Measurements from ENCODE around the gene PLCB1.

The PLCB1 gene

GRCh38 chr20:8220716-8221115 lies 88.7 kb downstream of the PLCB1 start:
- TF ChIP-seq CTCF (IDR thresholded peaks at IDR 0.05; ENCODE audit: low read depth, low read length, missing control alignments), result no peak
- H3K4me3 ChIP-seq (ENCODE audit: low read depth, low read length), result no peak overlapping the region
- DNase-seq (ENCODE audit: low read depth), result no peak
- in situ Hi-C loops (cut with HindIII; ENCODE audit: low sequenced_read_pairs), result no loop called here

- H3K4me3 ChIP-seq (ENCODE audit: low read depth, low read length), result no peak overlapping the region
- in situ Hi-C loops (cut with HindIII; ENCODE audit: low sequenced_read_pairs), result no loop called here
- no peak for TF ChIP-seq CTCF (IDR thresholded peaks at IDR 0.05; ENCODE audit: low read depth, low read length, missing control alignments)
- no peak for DNase-seq (ENCODE audit: low read depth)
These were observed 89.9 kb downstream of the PLCB1 start for GRCh38 chr20:8221887-8222419.

- in situ Hi-C loops (cut with HindIII; ENCODE audit: low sequenced_read_pairs), result no loop called here
- DNase-seq (ENCODE audit: low read depth), result peak; percentile 89
- no peak for TF ChIP-seq CTCF (IDR thresholded peaks at IDR 0.05; ENCODE audit: low read depth, low read length, missing control alignments)
- no peak overlapping the region for H3K4me3 ChIP-seq (ENCODE audit: low read depth, low read length)
These were observed 91.2 kb downstream of the PLCB1 start for GRCh38 chr20:8223091-8223870.

GRCh38 chr20:8225658-8226057 lies 93.6 kb downstream of the PLCB1 start:
- no peak for TF ChIP-seq CTCF (IDR thresholded peaks at IDR 0.05; ENCODE audit: low read depth, low read length, missing control alignments)
- no peak overlapping the region for H3K4me3 ChIP-seq (ENCODE audit: low read depth, low read length)
- DNase-seq (ENCODE audit: low read depth), result no peak
- in situ Hi-C loops (cut with HindIII; ENCODE audit: low sequenced_read_pairs), result no loop called here

- in situ Hi-C loops (cut with HindIII; ENCODE audit: low sequenced_read_pairs), result no loop called here
- H3K4me3 ChIP-seq (ENCODE audit: low read depth, low read length), result no peak overlapping the region
- no peak for DNase-seq (ENCODE audit: low read depth)
- no peak for TF ChIP-seq CTCF (IDR thresholded peaks at IDR 0.05; ENCODE audit: low read depth, low read length, missing control alignments)
These were observed 94.0 kb downstream of the PLCB1 start for GRCh38 chr20:8226106-8226505.

GRCh38 chr20:8227293-8227692 lies 95.2 kb downstream of the PLCB1 start:
- no peak for DNase-seq (ENCODE audit: low read depth)
- no peak overlapping the region for H3K4me3 ChIP-seq (ENCODE audit: low read depth, low read length)
- TF ChIP-seq CTCF (IDR thresholded peaks at IDR 0.05; ENCODE audit: low read depth, low read length, missing control alignments), result no peak
- in situ Hi-C loops (cut with HindIII; ENCODE audit: low sequenced_read_pairs), result no loop called here
